Prostate gland (tissue), 2 donors: ENCODE results near the gene OS9. TPM values are rescaled to one million over a fixed set of nuclear protein-coding genes. Genes with fewer than 3 reads are reported as not detected.

ENCODE experiments used
- DNase-seq: peaks from one replicate; pipeline ENCODE4 v3.0.0-alpha.2; 2019; ENCODE audit warnings: low spot score
- H3K27ac ChIP-seq, 2 donors: fragments of 200-600 bp; sonication (generic); 2 replicates each; pipeline ENCODE4 v1.5.1; 2017 to 2019
- H3K27me3 ChIP-seq: fragments of 200-600 bp; sonication (generic); replicated peaks from 2 replicates; pipeline ENCODE4 v1.5.1; 2019; ENCODE audit not compliant: insufficient read depth
- H3K36me3 ChIP-seq, 2 donors: fragments of 200-600 bp; sonication (generic); 1 replicate in 1 of 2; 2 replicates in 1 of 2; pipeline versions ENCODE4 v1.5.1 to v1.8.1; 2017 to 2019
- H3K4me1 ChIP-seq: fragments of 200-600 bp; sonication (generic); replicated peaks from 2 replicates; pipeline ENCODE4 v1.5.1; 2019
- H3K4me3 ChIP-seq, 2 donors: fragments of 200-600 bp; sonication (generic); 2 replicates each; pipeline ENCODE4 v1.5.1; 2017 to 2019
- H3K9me3 ChIP-seq: fragments of 200-600 bp; sonication (generic); 2 replicates; pipeline ENCODE4 v1.5.1; 2017
- CTCF ChIP-seq, 4 experiments: fragments of 200-600 bp in 2 of 4; fragments of 450-650 bp in 2 of 4; sonication (generic) in 2 of 4; IDR thresholded peaks; 1 replicate in 3 of 4; 2 replicates in 1 of 4; pipeline ENCODE4 v1.5.1; 2016 to 2019; ENCODE audit warnings: antibody characterized with exemption in 4 of 4, mild to moderate bottlenecking in 2 of 4, moderate library complexity in 2 of 4
- POLR2A ChIP-seq: fragments of 450-650 bp; IDR thresholded peaks from one replicate; pipeline ENCODE4 v1.6.1; 2016; ENCODE audit warnings: antibody characterized with exemption, mild to moderate bottlenecking
- POLR2AphosphoS5 ChIP-seq: sonication (generic); formaldehyde crosslinking; IDR thresholded peaks from one replicate; pipeline ENCODE4 v1.6.1; 2017; ENCODE audit warnings: antibody characterized with exemption
- WGBS: methylation state at CpG from one replicate; pipeline ENCODE4 v1.1.5; 2018; 5-methylcytosine and 5-hydroxymethylcytosine counted together
- intact Hi-C: fragments of 100-400 bp; cut with DNase I; formaldehyde crosslinking; loops from one replicate; pipeline ENCODE4 v1.14.2; 2022
- total RNA-seq, 2 donors: library from RNA; depleted of rRNA; stranded (reverse); fragments of >200 nt; gene quantifications; one replicate each; pipeline ENCODE4 v1.1.0, GENCODE V29; 2016

OS9 gene
- total RNA-seq, 2 donors from 2014 or later, result 210 to 321 TPM

GRCh38 chr12:57729321-57729844 is 35.5 kb downstream of the OS9 start:
- Histone ChIP-seq H3K36me3 (no peaks in the 10 kb centered on the region), H3K27ac (no peak overlapping the region), H3K27me3 (no peaks in the 10 kb centered on the region), H3K4me3 (no peak overlapping the region), H3K4me1 (no peaks in the 10 kb centered on the region), H3K9me3 (no peaks in the 10 kb centered on the region)
- no peak for TF ChIP-seq POLR2AphosphoS5
- no peak for TF ChIP-seq POLR2A
- TF ChIP-seq CTCF (IDR thresholded peaks at IDR 0.05), result no peak
- 43% methylated on average over 5 of the region's 5 CpGs for WGBS
- no peak for DNase-seq
- intact Hi-C loops, result no loop called here

- no peak overlapping the region for H3K27ac ChIP-seq
- no peak overlapping the region for H3K4me3 ChIP-seq
- TF ChIP-seq CTCF (IDR thresholded peaks at IDR 0.05) (no peak), POLR2A (no peak), POLR2AphosphoS5 (no peak)
- intact Hi-C loops, result no loop called here
- H3K9me3 ChIP-seq, result no peaks in the 10 kb centered on the region
- DNase-seq, result no peak
- H3K36me3 ChIP-seq, result no peaks in the 10 kb centered on the region
- no peaks in the 10 kb centered on the region for H3K4me1 ChIP-seq
- H3K27me3 ChIP-seq, result no peaks in the 10 kb centered on the region
- WGBS, result 75% methylated on average over 13 of the region's 13 CpGs
Measured at GRCh38 chr12:57730336-57731067, 36.6 kb downstream of the OS9 start.

- WGBS, result 79% methylated on average over 19 of the region's 19 CpGs
- Histone ChIP-seq H3K9me3 (no peaks in the 10 kb centered on the region), H3K36me3 (no peaks in the 10 kb centered on the region), H3K27me3 (no peaks in the 10 kb centered on the region), H3K4me3 (no peak overlapping the region), H3K27ac (no peak overlapping the region), H3K4me1 (peaks cover 8% of the 10 kb centered on the region)
- DNase-seq, result no peak
- intact Hi-C loops, result no loop called here
- TF ChIP-seq POLR2A (no peak), POLR2AphosphoS5 (no peak), CTCF (IDR thresholded peaks at IDR 0.05) (no peak)
Measured at GRCh38 chr12:57731411-57732080, 37.6 kb downstream of the OS9 start.

- no peaks in the 10 kb centered on the region for H3K36me3 ChIP-seq
- intact Hi-C loops, result no loop called here
- no peak for TF ChIP-seq POLR2A
- no peaks in the 10 kb centered on the region for H3K9me3 ChIP-seq
- 56% methylated on average over 4 of the region's 4 CpGs for WGBS
- peaks cover 6% of the 10 kb centered on the region for H3K27me3 ChIP-seq
- peaks cover 11% of the 10 kb centered on the region for H3K4me1 ChIP-seq
- no peak overlapping the region for H3K4me3 ChIP-seq
- DNase-seq, result no peak
- no peak overlapping the region for H3K27ac ChIP-seq
Measured at GRCh38 chr12:57732270-57732669, 38.3 kb downstream of the OS9 start.

GRCh38 chr12:57732726-57733593 is 39.0 kb downstream of the OS9 start:
- Histone ChIP-seq H3K4me1 (peaks cover 17% of the 10 kb centered on the region), H3K9me3 (no peaks in the 10 kb centered on the region), H3K4me3 (no peak overlapping the region), H3K27me3 (peaks cover 10% of the 10 kb centered on the region), H3K36me3 (no peaks in the 10 kb centered on the region), H3K27ac (no peak overlapping the region)
- TF ChIP-seq POLR2A (no peak), CTCF (IDR thresholded peaks at IDR 0.05) (no peak), POLR2AphosphoS5 (no peak)
- intact Hi-C loops, result no loop called here
- DNase-seq, result no peak
- 81% methylated on average over 11 of the region's 11 CpGs for WGBS
